ENCODE results near the gene FAM110D.

- no peak for TF ChIP-seq POLR2A (IDR thresholded peaks at IDR 0.05)
- no peak for TF ChIP-seq CTCF (IDR thresholded peaks at IDR 0.05)
Measured at GRCh38 chr1:26203642-26204318, 44.9 kb downstream of the FAM110D start.

Measured in lower leg skin (tissue), 3 donors.